LHCN-M2 (cell line): Measurements from ENCODE around the gene C2orf81. TPM values are rescaled to one million over a fixed set of nuclear protein-coding genes. Genes with fewer than 3 reads are reported as not detected.
"Not testable (repeated sequence)": the region's sequence is repeated elsewhere in the genome, so short reads cannot be mapped to it uniquely, and the experiment has no call there.

Experiments used
- DNase-seq: peaks from one replicate; pipeline ENCODE4 v3.0.0-alpha.2; 2012; ENCODE audit warnings: low read depth
- total RNA-seq: library from RNA; depleted of rRNA; stranded (reverse); fragments of >200 nt; gene quantifications from 2 replicates; pipeline ENCODE4 v1.2.3, GENCODE V29; 2014

Gene C2orf81
- total RNA-seq, 1 experiment from 2014 or later = 0.63 TPM

DNA sequence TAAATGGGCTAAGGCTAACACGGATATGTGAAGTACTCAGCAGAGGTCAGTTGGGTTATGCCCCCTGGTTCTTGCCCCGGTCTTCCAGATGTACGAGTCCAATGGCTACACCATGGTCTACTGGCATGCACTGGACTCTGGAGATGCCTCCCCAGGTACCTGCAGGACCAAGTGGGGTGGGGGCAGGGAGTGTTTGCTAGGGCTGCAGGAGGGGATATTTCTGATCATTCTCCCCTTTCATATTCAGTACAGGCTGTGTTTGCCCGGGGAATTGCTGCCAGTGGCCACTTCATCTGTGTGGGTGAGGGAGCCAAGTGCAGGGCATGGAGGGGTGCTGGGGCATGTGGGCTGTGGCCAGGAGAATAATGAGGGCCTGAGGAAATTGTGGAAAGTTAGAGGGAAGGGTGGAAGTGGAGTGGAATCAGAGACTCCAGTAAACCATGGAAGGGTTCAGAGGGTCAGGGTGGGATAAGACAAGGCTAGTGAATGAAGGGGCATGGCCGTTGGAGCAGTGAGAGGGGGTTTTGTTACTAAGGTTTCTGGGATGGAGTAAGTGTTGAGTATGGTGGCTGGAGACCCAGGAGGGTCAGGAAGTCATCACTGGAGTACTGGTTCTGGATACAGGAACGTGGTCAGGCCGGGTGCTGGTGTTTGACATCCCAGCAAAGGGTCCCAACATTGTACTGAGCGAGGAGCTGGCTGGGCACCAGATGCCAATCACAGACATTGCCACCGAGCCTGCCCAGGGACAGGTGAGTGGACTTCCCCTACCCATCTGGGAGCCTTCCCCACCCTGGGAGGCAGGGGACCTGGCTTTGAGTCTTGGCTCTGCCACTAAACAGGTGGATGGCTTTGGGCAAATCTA, 2.0 kb upstream of the C2orf81 start:
- no peak for DNase-seq

DNA sequence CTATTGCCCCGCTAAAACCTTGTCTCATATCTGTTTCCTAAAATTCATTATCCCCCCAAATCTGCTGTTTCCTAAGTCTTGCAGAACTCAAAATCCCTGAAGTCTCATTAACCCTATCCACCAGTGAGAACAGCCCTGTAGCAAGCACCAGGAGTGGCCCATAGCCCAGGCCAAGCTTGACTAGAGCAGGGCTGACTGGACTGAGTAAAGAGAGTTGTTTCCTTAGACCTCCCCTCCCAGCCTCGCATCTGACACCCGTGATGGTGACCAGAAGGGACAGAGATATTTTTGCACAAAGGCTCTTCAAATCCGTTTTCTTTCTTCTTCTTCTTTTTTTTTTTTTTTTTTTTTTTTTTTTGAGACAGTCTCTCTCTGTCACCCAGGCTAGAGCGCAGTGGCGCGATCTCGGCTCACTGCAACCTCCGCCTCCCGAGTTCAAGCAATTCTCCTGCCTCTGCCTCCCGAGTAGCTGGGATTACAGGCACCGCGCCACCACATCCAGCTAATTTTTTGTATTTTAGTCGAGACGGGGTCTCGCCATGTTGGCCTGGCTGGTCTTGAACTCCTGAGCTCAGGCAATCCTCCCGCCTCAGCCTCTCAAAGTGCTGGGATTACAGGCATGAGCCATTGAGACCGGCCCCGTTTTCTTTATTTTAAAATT, 846 bp downstream of the C2orf81 start:
- DNase-seq = not testable (repeated sequence)

DNA sequence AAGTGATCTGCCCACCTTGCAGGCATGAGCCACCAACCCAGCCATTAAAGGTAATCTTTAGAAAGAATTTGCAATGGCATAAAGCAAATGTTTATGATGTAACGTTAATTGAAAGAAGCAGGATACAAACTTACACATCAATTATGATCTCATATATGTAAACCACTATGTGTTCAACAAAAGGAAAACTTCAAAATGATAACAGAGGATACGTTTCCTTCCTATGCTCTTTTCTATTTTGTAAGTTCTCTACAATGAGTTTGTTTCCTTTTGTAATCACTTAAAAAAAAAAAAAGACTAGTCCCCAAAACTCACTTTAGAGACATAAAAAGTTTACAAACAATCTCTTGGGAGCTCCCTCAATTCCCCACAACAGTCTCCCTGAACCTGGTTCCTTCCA, 1.4 kb downstream of the C2orf81 start:
- no peak for DNase-seq

DNA sequence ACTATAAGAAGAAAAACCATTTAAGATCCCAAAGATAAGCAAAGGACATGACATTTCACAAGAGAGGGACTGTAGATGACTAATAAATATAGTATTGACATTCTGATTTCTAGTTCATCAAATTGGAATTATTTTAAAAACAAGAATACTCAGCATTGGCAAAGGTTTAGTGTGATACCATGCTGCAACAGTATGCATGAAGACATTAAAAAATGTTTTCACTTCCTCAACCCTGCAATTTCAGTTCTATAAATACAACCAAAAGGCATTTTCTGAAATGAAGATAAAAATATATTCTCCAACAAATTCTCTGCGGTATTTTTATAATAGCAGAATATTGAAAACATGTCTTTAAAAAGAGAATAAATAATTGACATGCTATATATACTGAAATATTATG, 2.1 kb downstream of the C2orf81 start:
- no peak for DNase-seq

DNA sequence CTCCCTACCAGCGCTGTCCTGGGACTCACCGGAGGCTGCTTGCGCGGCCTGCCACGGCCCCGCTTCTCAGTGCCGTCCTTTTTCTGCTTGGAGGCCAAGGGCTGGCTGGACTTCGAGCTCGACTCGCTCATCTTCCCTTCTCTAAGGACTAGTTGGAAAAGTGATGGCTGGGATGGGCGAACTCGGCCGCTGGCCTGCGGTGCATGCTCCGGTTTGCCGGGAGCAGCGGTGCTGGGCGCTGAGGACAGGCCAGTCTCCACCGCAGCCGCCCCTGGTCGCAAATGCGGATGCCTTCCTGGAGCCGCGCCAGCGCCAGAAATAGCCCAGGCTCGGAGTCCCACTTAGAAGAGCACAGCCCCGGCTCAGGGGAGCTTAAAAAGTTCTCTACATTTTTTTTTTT, 3.1 kb downstream of the C2orf81 start:
- DNase-seq = no peak

DNA sequence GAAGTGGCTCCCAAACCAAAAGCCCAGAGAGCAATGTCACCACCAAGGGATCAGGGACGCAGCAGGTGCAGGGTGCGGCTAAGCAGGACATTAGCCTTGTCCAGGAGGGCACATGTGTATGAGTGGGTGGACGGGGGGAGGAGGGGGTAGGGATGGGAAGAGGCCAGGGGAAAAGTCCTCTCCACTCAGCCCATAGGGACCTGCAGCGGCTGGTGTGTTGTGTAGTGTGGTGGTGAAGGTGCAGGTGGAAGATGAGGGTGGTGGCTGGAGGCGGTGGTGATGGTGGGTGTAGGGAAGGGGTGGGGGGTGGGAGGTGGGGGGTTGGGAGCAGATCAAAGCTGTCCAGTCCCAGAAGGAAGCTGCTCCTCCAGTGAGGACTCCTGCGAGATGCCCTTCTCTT, 3.7 kb downstream of the C2orf81 start:
- no peak for DNase-seq

DNA sequence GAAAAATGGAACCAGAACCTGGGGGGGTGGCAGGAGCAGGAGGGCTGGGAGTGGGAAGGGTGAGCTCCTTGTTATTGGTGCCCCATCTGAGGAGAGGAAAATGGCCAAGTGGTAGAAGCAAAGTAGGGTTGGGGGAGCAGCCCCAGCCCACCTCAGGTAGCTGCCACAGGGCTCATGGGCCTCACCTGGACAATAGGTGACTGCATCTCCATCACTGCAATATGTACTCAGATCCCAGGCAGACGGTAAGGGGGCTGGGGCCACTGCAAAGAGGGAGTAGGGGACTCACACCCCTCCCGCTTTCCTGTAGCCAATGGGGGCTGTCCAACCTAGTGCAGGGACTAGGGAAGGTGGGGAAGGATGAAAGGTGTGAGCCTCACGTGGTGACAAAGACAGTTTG, 4.2 kb downstream of the C2orf81 start:
- no peak for DNase-seq

DNA sequence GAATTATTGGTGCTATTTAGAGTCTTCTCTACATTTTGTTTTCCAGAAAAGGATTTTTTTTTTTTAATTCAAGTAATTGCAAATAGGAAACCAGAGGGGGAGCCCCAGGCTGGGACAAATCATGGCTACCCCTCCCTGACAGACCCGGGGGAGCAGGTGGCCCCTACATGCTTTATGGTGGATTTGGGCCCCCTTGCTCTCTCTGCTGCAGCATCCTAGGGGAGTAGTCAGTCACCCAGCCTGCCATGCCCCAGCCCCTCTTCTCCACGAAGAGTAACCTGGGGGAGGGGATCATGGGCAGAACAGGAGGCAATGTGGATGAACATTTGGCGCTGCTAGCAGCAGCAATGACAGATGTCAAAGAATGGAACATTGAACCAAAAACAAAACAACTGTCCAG, 4.6 kb downstream of the C2orf81 start:
- DNase-seq = peak; percentile 10

DNA sequence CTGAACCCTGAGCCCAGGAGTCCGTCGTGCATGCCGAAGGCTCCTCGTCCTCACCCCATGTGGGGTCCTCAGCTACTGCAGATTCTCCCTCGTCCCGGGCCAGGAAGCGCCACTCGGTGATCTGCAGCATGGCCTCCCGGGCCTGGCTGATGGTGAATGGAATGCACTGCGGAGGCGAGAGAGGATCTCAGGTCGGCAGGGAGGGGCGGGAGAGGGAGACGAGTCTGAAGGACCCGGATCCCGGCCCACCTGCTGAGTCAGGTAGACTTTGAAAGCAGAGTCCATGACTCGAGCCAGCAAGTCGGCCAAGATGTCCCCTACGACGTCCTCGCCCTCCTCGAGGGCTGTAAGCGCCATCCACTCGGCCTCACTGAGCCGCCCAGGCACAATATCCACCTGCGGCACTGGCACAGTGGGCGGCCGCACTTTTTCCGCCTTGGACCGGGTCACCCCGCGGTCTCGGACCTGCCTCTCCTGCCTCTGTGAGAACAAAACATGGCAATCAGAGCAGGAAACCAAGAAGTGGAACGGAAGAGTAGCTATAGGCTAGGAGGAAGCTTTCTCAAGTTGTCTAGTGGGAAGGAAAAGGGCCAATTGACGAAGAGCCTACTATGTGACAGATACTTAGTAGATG, 5.5 kb downstream of the C2orf81 start:
- DNase-seq = no peak

DNA sequence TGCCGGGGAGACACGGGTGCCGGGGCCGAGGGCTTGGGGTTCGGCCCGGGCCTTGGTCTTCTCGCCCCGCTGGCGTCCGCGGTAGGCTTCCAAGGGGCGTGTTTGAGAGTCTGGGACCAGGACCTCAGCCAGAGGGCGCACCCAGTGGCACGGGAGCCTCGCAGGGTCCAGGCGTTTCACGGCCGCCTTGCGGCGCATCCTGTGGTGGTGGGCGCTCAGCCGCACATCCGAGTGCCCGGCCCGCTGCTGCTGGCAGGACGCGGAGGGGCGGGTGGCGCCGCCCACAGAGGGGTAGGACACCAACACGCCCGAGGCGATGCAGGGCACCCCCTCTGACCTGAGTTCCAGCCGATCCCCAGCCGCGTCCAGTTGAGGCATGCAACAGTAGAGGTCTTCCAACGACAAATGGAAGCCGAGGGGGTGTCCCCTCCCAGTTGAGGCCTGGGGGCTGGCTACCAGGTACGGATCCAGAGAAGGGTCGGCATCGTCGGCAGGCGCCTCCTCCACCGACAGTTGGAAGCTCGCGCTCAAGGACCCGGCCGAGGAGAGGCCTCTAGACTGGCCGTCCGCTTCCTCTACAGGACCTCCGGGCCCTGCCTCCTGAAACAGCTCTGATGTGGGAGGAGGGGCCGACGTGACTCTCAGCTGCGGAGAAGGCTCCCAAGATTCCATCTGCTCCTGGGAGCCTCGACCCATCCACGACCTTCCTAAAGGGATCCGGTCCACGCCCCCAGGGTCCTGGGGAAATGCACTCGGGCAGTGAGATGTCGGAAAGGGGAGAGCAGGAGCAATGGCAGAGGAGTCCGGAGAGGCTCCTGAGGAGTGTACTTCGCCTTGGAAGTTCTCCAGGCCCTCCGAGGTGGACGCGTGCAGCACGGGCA, 6.3 kb downstream of the C2orf81 start:
- DNase-seq = peak; percentile 8

DNA sequence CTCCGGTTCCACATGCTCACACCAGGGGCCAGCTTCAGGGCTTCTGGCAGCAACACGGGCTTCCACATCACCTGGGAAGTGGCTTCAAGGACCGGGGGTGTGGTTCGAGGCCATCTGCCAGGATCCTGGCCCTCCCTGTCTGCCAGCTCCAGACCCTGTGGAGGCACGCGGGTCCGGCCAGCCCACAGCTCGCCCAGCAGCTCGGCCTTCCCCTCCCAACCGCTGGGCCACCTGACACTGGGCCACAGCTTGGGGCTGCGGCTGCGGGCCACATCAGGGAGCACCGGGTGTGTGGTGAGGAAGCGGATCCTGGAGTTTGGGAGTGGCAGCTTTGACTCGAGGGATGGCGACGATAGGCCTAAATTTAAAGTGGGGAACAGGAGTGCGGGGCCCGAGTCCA, 7.0 kb downstream of the C2orf81 start:
- DNase-seq = no peak

DNA sequence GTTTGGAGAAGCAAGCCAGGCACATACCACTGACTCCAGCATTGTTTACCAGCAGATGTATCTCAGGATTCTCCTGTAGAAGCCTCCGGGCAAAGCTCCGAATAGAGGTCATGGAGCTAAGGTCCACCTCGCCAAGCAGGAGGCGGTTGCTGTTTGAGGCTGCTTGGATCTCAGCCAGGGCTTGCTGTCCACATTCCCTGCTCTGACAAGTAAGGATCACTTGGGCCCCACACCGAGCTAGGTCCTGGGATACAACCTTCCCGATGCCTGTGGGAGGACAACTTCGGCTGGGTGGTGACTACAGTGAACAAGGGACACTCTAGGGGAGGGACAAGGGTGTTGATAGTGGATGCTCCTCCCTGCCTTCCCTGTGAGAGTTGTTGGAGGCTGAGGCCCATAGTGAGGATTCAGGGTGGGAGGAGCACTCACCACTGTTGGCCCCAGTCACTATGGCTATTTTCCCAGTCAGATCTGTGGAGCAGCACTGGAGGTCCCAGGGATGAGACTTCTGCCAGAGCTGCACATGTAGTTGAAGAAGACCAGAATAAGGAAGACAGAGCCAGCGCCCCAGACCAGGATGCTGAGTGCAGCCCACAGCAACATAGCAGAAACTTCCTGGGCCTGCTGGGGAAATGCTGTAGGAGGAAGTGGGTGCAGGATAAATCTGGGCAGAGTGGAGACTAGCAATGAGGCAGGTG, 8.3 kb downstream of the C2orf81 start:
- DNase-seq = no peak

DNA sequence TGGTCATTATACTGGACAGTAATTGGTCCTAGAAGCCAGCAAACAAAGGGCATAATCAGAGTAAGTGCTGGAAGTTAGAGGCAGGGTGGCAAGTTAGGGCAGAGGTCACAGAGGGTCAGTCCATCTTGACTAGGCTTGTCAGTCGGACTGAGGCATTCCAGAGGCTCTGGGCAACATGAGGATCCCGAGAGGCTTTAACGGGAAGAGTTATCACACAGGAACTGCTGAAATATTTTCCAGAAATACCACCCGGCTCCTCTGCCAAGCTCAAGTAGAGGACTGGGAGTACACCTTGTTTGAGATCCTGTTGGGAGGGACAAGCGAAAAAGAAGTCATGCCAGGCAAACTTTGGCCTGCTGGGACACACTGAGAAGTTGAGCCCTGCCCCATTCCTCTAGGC, 13.7 kb downstream of the C2orf81 start:
- DNase-seq = no peak

DNA sequence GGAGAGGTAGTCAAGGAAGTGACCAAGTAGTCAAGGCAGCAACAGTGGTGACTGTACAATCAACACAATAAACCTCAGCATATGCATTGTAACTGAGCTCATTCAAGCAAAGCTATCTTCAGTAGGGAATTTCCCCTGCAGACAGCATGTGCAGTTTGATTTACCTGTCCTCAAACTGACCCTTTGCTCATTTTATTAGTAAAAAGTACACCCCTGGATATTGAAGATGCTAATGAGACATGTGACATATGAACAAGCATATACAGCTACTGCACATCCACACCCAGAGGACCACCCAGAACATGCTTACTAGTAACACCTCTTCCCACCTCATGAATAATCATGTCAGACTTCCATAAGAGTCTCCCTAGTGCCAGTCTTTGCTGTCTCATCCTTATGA, 15.4 kb downstream of the C2orf81 start:
- no peak for DNase-seq

DNA sequence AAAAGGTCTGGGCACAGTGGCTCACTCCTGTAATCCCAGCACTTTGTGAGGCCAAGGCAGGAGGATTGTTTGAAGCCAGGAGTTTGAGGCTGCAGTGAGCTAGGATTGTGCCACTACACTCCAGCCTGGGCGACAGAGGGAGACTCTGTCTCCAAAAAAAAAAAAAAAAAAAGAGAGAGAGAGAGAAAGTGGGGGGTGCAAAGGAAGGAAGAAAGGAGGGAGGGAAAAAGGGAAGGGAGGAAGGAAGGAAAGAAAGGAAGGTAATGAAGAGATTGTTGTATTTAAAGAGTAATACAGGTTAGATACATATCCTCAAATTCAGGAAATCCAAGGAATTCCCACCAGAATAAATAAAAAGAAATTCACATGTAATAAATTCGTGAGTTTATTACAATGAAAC, 19.5 kb downstream of the C2orf81 start:
- no peak for DNase-seq

DNA sequence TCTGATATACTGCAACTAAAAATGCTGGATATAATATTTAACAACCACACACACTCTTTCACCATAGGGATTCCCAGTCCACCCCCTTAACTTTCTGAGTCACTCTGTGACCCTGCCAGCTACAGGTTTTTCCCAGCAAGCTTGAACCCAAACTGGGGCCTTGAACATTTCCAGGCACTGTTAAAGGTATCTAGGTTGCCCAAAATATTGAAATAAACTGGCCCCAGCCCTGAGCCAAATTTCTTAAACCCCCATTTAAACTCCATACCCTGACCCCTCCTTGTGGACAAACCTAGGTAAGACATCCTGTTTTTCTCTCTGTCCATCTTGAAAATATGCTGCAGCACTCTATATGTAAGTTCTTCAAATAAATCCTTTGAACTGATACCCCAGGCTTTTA, 21.6 kb downstream of the C2orf81 start:
- DNase-seq = no peak

DNA sequence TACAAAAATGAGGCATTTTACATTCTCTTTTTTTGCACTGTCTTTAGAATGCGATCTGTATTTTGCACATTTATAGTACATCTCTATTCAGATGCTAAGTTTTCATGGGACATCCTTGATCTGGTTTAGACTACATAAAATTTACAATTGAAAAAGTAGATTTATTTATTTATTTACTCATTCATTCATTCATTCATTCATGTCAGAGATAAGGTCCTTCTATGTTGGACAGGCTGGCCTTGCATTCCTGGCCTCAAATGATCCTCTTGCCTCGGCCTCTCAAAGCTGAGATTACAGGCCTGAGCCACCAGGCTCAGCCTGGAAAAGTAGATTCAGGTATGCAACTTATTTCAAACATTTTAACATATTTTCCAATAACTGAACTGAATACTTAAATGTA, 25.3 kb downstream of the C2orf81 start:
- DNase-seq = no peak

DNA sequence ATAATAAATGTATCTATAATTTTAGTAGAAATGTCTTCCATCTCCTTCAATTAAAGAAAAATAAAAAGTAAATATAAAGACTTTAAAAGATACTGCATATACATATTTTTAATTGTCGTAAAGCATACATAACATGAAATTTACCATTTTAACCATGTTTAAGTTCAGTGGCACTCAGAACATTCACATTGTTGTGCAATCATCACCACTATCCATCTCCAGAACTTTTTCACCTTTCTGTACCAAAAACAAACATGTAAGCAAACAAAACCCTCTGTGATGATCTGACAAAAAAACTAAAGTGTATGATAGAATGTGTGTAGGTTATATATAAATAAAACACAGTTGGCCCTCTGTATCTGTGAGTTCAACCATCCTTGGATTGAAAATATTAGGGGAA, 27.9 kb downstream of the C2orf81 start:
- DNase-seq = no peak

DNA sequence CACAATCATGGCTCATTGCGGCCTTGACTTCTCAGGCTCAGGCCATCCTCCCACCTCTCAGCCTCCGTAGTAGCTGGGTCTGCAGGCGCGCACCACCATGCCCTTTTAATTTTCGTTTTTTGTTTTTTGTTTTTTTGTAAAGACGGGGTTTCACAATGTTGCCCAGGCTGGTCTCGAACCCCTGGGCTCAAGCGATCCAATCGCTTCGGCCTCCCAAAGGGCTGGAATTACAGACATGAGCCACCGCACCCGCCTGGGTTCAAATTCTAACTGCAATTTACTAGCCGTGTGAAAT, 29.0 kb downstream of the C2orf81 start:
- DNase-seq = no peak

DNA sequence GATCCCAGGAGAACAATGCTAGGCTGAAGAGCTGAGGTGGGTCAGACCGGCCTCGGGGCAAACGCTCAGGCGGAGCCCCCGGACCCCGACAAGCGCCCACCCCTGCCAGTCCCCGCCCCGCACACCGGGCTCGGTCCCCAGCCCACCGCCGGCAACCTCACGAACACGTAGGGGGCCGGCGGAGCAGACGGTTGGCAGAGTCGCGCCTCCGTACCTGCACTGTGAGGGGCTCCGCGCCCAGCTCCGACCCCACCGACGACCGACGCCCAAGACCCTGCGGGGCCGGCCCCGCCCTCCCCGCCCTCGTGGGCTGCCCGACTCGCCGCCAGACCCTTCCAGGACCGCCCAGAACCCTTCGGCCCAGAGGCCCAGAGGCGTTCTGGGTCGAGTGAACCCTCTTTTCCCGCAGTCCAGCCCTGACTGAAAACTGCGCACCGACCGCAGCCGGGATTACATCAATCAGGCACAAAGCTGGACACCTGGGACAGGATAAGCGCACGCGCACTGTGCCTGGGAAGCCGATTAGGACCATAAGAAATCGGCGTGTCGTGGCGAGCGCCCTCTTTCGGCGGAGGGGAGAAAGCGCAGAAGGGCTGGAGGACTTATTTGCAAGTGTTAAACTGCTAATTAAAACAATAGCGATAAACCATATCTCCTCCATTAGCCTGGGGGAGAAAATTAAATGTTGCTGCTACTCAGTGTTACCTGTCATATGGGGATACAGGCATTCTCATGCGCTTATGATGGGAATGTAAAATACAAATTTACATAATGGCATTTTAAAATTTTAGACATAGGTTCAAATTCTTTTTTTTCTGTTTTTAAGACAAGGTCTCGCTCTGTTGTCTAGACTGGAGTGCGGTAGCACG, 29.6 kb downstream of the C2orf81 start:
- DNase-seq = peak; percentile 83
